Bronchial epithelial cell (primary cell): ENCODE measurements around the gene FGFR3. TPM values are rescaled to one million over a fixed set of nuclear protein-coding genes. Genes with fewer than 3 reads are reported as not detected.
A peak's percentile ranks its signal among the peaks of the same experiment; 100 is the strongest.

Experiments
- DNase-seq: peaks from one replicate; pipeline ENCODE4 v3.0.0-alpha.2; 2010; ENCODE audit warnings: low read depth
- FAIRE-seq: peaks from 2 replicates; lab custom pipeline; 2011; peaks lifted over from hg19 to GRCh38; lab: Jason Lieb, UNC
- H3K27me3 ChIP-seq: 2 replicates; pipeline ENCODE4 v1.5.1; 2011; ENCODE audit warnings: low read length; ENCODE audit not compliant: control insufficient read depth, insufficient read depth
- H3K36me3 ChIP-seq: 2 replicates; pipeline ENCODE4 v1.5.1; 2011; ENCODE audit warnings: low read length; ENCODE audit not compliant: control insufficient read depth, insufficient read depth
- H3K4me3 ChIP-seq: 2 replicates; pipeline ENCODE4 v1.5.1; 2011; ENCODE audit warnings: mild to moderate bottlenecking, low read depth, low read length, control low read depth
- CTCF ChIP-seq: IDR thresholded peaks from 2 replicates; pipeline ENCODE4 v1.5.1; 2011; ENCODE audit warnings: mild to moderate bottlenecking, moderate library complexity, low read length, control low read depth, inconsistent platforms; ENCODE audit not compliant: insufficient read depth, severe bottlenecking
- total RNA-seq: library from RNA; depleted of rRNA; stranded (reverse); fragments of >200 nt; gene quantifications from 2 replicates; pipeline ENCODE4 v1.2.1, GENCODE V29; 2014

Gene FGFR3
- total RNA-seq, 1 donor from 2014 or later: 29.0 TPM

- FAIRE-seq: no peak
- H3K36me3 ChIP-seq: peaks cover 28% of the 10 kb centered on the region
- DNase-seq: peak; percentile 48
- H3K4me3 ChIP-seq: no peak overlapping the region
- TF ChIP-seq CTCF: peak; percentile 97
- no peaks in the 10 kb centered on the region for H3K27me3 ChIP-seq
These were observed 16.8 kb downstream of the FGFR3 start for GRCh38 chr4:1809754-1810502.

GRCh38 chr4:1810765-1811164 lies 17.7 kb downstream of the FGFR3 start:
- Histone ChIP-seq H3K27me3 (no peaks in the 10 kb centered on the region), H3K36me3 (peaks cover 26% of the 10 kb centered on the region), H3K4me3 (no peak overlapping the region)
- DNase-seq (no peak), FAIRE-seq (no peak)
- no peak for TF ChIP-seq CTCF

DNA sequence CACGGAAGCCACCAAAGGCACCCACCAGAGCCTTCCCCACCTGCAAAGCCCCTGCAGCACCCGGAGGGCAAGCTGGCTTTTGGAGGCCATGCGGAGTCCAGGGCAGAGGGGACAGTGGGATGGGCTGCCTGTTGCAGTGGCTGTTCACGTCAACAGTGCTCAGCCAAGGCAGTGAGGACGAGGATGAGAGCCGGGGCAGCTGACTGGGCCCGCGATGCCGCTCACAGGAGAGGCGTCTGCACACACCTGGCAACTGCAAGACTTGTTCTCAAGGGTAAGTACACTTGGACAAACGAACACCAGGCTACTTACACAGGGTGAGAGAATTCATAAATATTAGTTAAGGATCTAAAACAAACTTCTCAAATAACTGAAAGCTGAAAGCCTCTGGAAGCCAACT lies 19.6 kb downstream of the FGFR3 start:
- Histone ChIP-seq H3K27me3 (no peaks in the 10 kb centered on the region), H3K36me3 (peaks cover 21% of the 10 kb centered on the region), H3K4me3 (no peak overlapping the region)
- TF ChIP-seq CTCF: no peak
- DNase-seq: no peak
- no peak for FAIRE-seq

DNA sequence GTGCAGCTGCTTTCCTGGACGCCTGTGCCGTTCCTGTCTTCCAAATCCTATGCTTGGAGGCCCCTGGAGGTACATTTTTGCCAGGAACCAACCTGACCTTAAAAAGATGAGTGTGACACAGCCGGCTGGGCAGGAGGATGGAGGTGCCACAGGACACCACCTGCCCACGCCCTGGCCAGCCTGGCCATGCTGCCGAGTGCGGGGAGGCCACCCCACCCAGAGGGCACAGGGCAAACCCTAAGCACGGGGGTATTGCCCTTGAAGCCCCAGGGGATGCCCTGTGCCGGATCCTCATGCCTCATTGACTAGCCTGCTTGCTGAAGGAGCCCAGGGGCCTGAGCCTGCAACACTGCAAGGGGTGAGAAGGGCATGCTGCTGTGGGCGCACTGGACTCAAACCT lies 20.1 kb downstream of the FGFR3 start:
- no peak for DNase-seq
- no peak for TF ChIP-seq CTCF
- Histone ChIP-seq H3K27me3 (no peaks in the 10 kb centered on the region), H3K4me3 (no peak overlapping the region), H3K36me3 (peaks cover 21% of the 10 kb centered on the region)
- no peak for FAIRE-seq

DNA sequence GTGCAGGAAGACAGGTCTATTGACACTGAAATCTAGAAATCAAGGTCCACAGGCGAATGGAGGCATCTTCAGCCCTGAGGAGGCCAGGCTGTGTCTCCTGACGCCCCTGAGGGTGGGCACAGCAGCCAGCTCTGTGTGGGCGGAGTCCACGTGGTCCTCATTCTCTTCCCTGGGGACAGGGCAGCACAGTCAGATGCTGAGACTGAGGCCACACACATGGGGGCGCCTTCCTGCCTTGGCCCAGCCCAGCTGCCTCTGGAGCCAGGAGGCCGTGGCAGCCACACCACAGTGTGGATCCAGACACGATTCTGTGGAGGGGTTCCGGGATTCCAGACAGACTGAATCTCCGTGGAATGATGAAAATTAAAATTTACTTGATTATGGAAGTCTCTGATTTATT lies 20.8 kb downstream of the FGFR3 start:
- no peak overlapping the region for H3K4me3 ChIP-seq
- peak; percentile 27 for TF ChIP-seq CTCF
- H3K27me3 ChIP-seq: no peaks in the 10 kb centered on the region
- DNase-seq: no peak
- FAIRE-seq: no peak
- H3K36me3 ChIP-seq: peaks cover 21% of the 10 kb centered on the region

- DNase-seq (no peak), FAIRE-seq (no peak)
- Histone ChIP-seq H3K4me3 (no peak overlapping the region), H3K36me3 (peaks cover 24% of the 10 kb centered on the region), H3K27me3 (no peaks in the 10 kb centered on the region)
- TF ChIP-seq CTCF: no peak
These were observed 21.4 kb downstream of the FGFR3 start for GRCh38 chr4:1814453-1814852.
